Fibroblast of lung (primary cell): ENCODE measurements around the gene NDEL1.

Experiments
- CTCF ChIP-seq, 2 donors: IDR thresholded peaks in 1 of 2; conservative IDR thresholded peaks in 1 of 2; 1 replicate in 1 of 2; 2 replicates in 1 of 2; pipeline ENCODE4 v1.5.1; 2011 to 2012; ENCODE audit warnings: low read length in 2 of 2, control low read depth in 1 of 2, inconsistent platforms in 1 of 2, low read depth in 1 of 2, mild to moderate bottlenecking in 1 of 2
- EZH2 ChIP-seq: IDR thresholded peaks from 2 replicates; pipeline ENCODE4 v1.5.1; 2012; ENCODE audit warnings: low read length, control low read depth, mild to moderate bottlenecking; ENCODE audit errors: missing control alignments

- TF ChIP-seq EZH2 = no peak
- TF ChIP-seq CTCF (conservative IDR thresholded peaks at IDR 0.05 in 1 of 2, IDR thresholded peaks at IDR 0.05 in 1 of 2; ENCODE audit: low read depth in 1 of 2, low read length in 2 of 2) = no peak
Observed at GRCh38 chr17:8430966-8431365, 4.7 kb upstream of the NDEL1 start.
